ENCODE measurements around the gene PIGS. TPM values are rescaled to one million over a fixed set of nuclear protein-coding genes. Genes with fewer than 3 reads are reported as not detected.

PIGS gene
- total and polyA plus RNA-seq, 2 of the 4 experiments (the other 2 are of a cell fraction), result 28.7 to 78.9 TPM

GRCh38 chr17:28572259-28573039, 1.1 kb upstream of the PIGS start:
- intact Hi-C loops (cut with micrococcal nuclease) (no loop called here), in situ Hi-C loops (cut with MboI; ENCODE audit: low sequenced_read_pairs) (no loop called here), dilution Hi-C loops (cut with HindIII; ENCODE audit: low sequenced_read_pairs, unreplicated experiment) (no loop called here)
- Histone ChIP-seq H3K9ac (ENCODE audit: low read depth, low read length) (no peak overlapping the region), H2BK120ac (ENCODE audit: low read depth, low read length) (no peak overlapping the region), H3K18ac (ENCODE audit: low read depth, low read length) (no peak overlapping the region), H3K27ac (ENCODE audit: insufficient read depth, low read length) (no peak overlapping the region), H3K36me3 (ENCODE audit: control insufficient read depth, insufficient read depth, low read length) (peaks cover 13% of the 10 kb centered on the region; the same call in 1 of the 2 replicates), H3K9me3 (ENCODE audit: control insufficient read depth, insufficient read depth, low read length) (no peaks in the 10 kb centered on the region), H4K91ac (ENCODE audit: insufficient read depth, low read depth, low read length) (no peak overlapping the region), H3K9me1 (ENCODE audit: insufficient read depth, low read length) (peaks cover 11% of the 10 kb centered on the region), H2BK20ac (ENCODE audit: low read depth, low read length) (no peak overlapping the region), H2BK15ac (ENCODE audit: low read depth, low read length) (no peak overlapping the region), H2AK9ac (replicated peaks; ENCODE audit: low read depth, low read length, poor library complexity) (peak overlapping the region; percentile 19), H3K14ac (replicated peaks; ENCODE audit: low read depth, low read length) (no peak overlapping the region), H2AK5ac (ENCODE audit: low read depth, low read length) (no peak overlapping the region), H3K4me1 (ENCODE audit: control insufficient read depth, insufficient read depth, low read length) (peaks cover 6% of the 10 kb centered on the region; the same call in 1 of the 2 replicates), H4K20me1 (ENCODE audit: insufficient read depth, low read length) (peaks cover 5% of the 10 kb centered on the region; the same call in 1 of the 2 replicates), H3K4me3 (ENCODE audit: insufficient read depth, low read depth, low read length) (no peak overlapping the region), H3K4me2 (ENCODE audit: low read depth, low read length) (no peak overlapping the region), H3K4ac (ENCODE audit: low read depth, low read length) (no peak overlapping the region), H3K79me1 (ENCODE audit: low read depth in 1 of 2, low read length in 2 of 2) (peaks cover 20 to 32% of the 10 kb centered on the region in 2 experiments), H4K8ac (ENCODE audit: low read depth in 2 of 2, low read length in 2 of 2) (0 out of 4 replicates have a peak overlapping the region, but pooled peaks of 1 of the 2 experiments have one; percentile 10), H3K27me3 (ENCODE audit: control insufficient read depth, insufficient read depth, low read length) (no peaks in the 10 kb centered on the region), H3K23ac (ENCODE audit: low read depth, low read length) (peak overlapping the region; percentile 93; the same call in 1 of the 2 replicates), H2AFZ (replicated peaks; ENCODE audit: low read length, poor library complexity) (no peak overlapping the region), H2BK5ac (ENCODE audit: low read depth, low read length, poor library complexity, severe bottlenecking) (no peak overlapping the region), H4K5ac (ENCODE audit: low read depth, low read length) (no peak overlapping the region), H3K56ac (ENCODE audit: extremely low read depth, insufficient read depth, low read length) (no peak overlapping the region)
- BruUV-seq (replicated peaks), result no TSS peak
- no peak for DNase-seq
- ATAC-seq (ENCODE audit: low read depth), result no peak
- POLR2A ChIA-PET (ENCODE audit: unreplicated experiment), result no interaction called here
- 86% methylated on average over 4 of the region's 5 CpGs; no CpG with 5 or more reads in 1 of the 2 experiments for WGBS, 2 experiments (ENCODE audit: extremely low coverage in 2 of 2, insufficient read length in 1 of 2)
- CTCF ChIA-PET, result interaction anchor here (1.7 to 1.9 kb wide), 2 partner anchors 19 to 21 kb away, joined by 5 to 6 read pairs; no protein-coding TSS in a partner anchor
- no peak for TF ChIP-seq RCOR1 (IDR thresholded peaks at IDR 0.05; ENCODE audit: insufficient replicate concordance, low read length)
- TF ChIP-seq CTCF (conservative IDR thresholded peaks at IDR 0.05; ENCODE audit: low read depth, low read length), result no peak
- no peak for TF ChIP-seq BHLHE40 (IDR thresholded peaks at IDR 0.05; ENCODE audit: low read depth, low read length)
- TF ChIP-seq MAFK (IDR thresholded peaks at IDR 0.05; ENCODE audit: low read depth, low read length), result no peak
- TF ChIP-seq FOS (IDR thresholded peaks at IDR 0.05; ENCODE audit: low read depth, low read length), result no peak
- TF ChIP-seq USF2 (IDR thresholded peaks at IDR 0.05; ENCODE audit: low read depth, low read length), result no peak
- no peak for TF ChIP-seq MXI1 (IDR thresholded peaks at IDR 0.05; ENCODE audit: borderline replicate concordance, low read depth, low read length)
- no peak for TF ChIP-seq NFE2L2 (IDR thresholded peaks at IDR 0.05; ENCODE audit: low read depth, low read length)
- TF ChIP-seq CHD1 (IDR thresholded peaks at IDR 0.05; ENCODE audit: low read depth, low read length), result no peak
- TF ChIP-seq RAD21 (IDR thresholded peaks at IDR 0.05; ENCODE audit: low read length), result no peak
- TF ChIP-seq CEBPB (IDR thresholded peaks at IDR 0.05; ENCODE audit: low read depth, low read length), result no peak
- no peak for TF ChIP-seq SMC3 (IDR thresholded peaks at IDR 0.05; ENCODE audit: low read depth, low read length)
- TF ChIP-seq RFX5 (IDR thresholded peaks at IDR 0.05; ENCODE audit: low read depth, low read length), result no peak
- no peak for TF ChIP-seq POLR2A (IDR thresholded peaks at IDR 0.05; ENCODE audit: low read depth, low read length)
- no peak for TF ChIP-seq ELK1 (IDR thresholded peaks at IDR 0.05; ENCODE audit: borderline replicate concordance, low read depth, low read length)

All from IMR-90 (cell line).